Mesenchymal stem cell (in vitro differentiated cells and primary cell): Measurements from ENCODE around the gene IYD.
A peak's percentile ranks its signal among the peaks of the same experiment; 100 is the strongest.

Experiments used
- DNase-seq: peaks from one replicate; pipeline ENCODE4 v3.0.0-alpha.2; 2013
- H2AFZ ChIP-seq: one replicate; pipeline ENCODE4 v1.6.1; 2013; ENCODE audit warnings: low read depth, mild to moderate bottlenecking, control low read depth, inconsistent platforms, low read length, moderate library complexity
- H2AK5ac ChIP-seq: 2 replicates; pipeline ENCODE4 v1.6.1; 2013; ENCODE audit warnings: low read length, moderate library complexity, mild to moderate bottlenecking, inconsistent platforms; ENCODE audit not compliant: severe bottlenecking
- H2BK120ac ChIP-seq: one replicate; pipeline ENCODE4 v1.6.1; 2013; ENCODE audit warnings: low read depth, mild to moderate bottlenecking, inconsistent platforms, low read length, moderate library complexity
- H2BK12ac ChIP-seq, 2 experiments: one replicate each; pipeline ENCODE4 v1.6.1; 2013; ENCODE audit warnings: inconsistent platforms in 2 of 2, low read length in 2 of 2, mild to moderate bottlenecking in 2 of 2, moderate library complexity in 2 of 2, control low read depth in 1 of 2
- H2BK15ac ChIP-seq: one replicate; pipeline ENCODE4 v1.6.1; 2013; ENCODE audit warnings: mild to moderate bottlenecking, low read depth, inconsistent platforms; ENCODE audit not compliant: poor library complexity, severe bottlenecking
- H2BK5ac ChIP-seq: 2 replicates; pipeline ENCODE4 v1.6.1; 2013; ENCODE audit warnings: low read depth, mild to moderate bottlenecking, low read length, control low read depth, inconsistent platforms; ENCODE audit not compliant: poor library complexity, severe bottlenecking
- H3K14ac ChIP-seq, 2 experiments: one replicate each; pipeline ENCODE4 v1.6.1; 2013; ENCODE audit warnings: inconsistent platforms in 2 of 2, low read length in 2 of 2, control low read depth in 1 of 2, mild to moderate bottlenecking in 1 of 2, moderate library complexity in 1 of 2
- H3K18ac ChIP-seq, 2 experiments: one replicate each; pipeline ENCODE4 v1.6.1; 2013; ENCODE audit warnings: inconsistent platforms in 2 of 2, low read length in 2 of 2, control low read depth in 1 of 2, low read depth in 1 of 2, mild to moderate bottlenecking in 1 of 2
- H3K23ac ChIP-seq, 2 experiments: one replicate each; pipeline ENCODE4 v1.6.1; 2013; ENCODE audit warnings: inconsistent platforms in 2 of 2, low read length in 2 of 2, mild to moderate bottlenecking in 2 of 2, moderate library complexity in 2 of 2, control low read depth in 1 of 2
- H3K27ac ChIP-seq: 2 replicates; pipeline ENCODE4 v1.5.1; 2013; ENCODE audit warnings: mild to moderate bottlenecking, moderate library complexity, low read length, control low read depth, inconsistent platforms; ENCODE audit not compliant: poor library complexity, severe bottlenecking
- H3K27me3 ChIP-seq, 2 experiments: 2 replicates each; pipeline versions ENCODE4 v1.6.1 to v1.7.0; 2013; ENCODE audit warnings: low read length in 2 of 2, mild to moderate bottlenecking in 2 of 2, moderate library complexity in 2 of 2, control low read depth in 1 of 2, inconsistent platforms in 1 of 2; ENCODE audit not compliant: control insufficient read depth in 1 of 2, insufficient read depth in 1 of 2
- H3K36me3 ChIP-seq, 2 experiments: 2 replicates each; pipeline versions ENCODE4 v1.6.1 to v1.7.0; 2013; ENCODE audit warnings: low read length in 2 of 2, control low read depth in 1 of 2, inconsistent platforms in 1 of 2, low read depth in 1 of 2, mild to moderate bottlenecking in 1 of 2; ENCODE audit not compliant: insufficient read depth in 2 of 2, control insufficient read depth in 1 of 2
- H3K4ac ChIP-seq, 2 experiments: one replicate each; pipeline ENCODE4 v1.6.1; 2013; ENCODE audit warnings: inconsistent platforms in 2 of 2, low read length in 2 of 2, mild to moderate bottlenecking in 2 of 2, moderate library complexity in 2 of 2, control low read depth in 1 of 2, low read depth in 1 of 2
- H3K4me1 ChIP-seq: 2 replicates; pipeline ENCODE4 v1.6.1; 2013; ENCODE audit warnings: low read depth, low read length, control low read depth; ENCODE audit not compliant: control insufficient read depth, insufficient read depth
- H3K4me2 ChIP-seq: 2 replicates; pipeline ENCODE4 v1.6.1; 2013; ENCODE audit warnings: low read length, mild to moderate bottlenecking, inconsistent platforms; ENCODE audit not compliant: poor library complexity, severe bottlenecking
- H3K4me3 ChIP-seq, 2 experiments: 2 replicates each; pipeline versions ENCODE4 v1.5.1 to v1.7.0; 2013; ENCODE audit warnings: low read length in 2 of 2, mild to moderate bottlenecking in 2 of 2, control low read depth in 1 of 2, low read depth in 1 of 2; ENCODE audit not compliant: insufficient read depth in 1 of 2
- H3K79me1 ChIP-seq: replicated peaks from 2 replicates; pipeline ENCODE4 v1.6.1; 2013; ENCODE audit warnings: mild to moderate bottlenecking, control low read depth, low read length, inconsistent platforms; ENCODE audit not compliant: poor library complexity, severe bottlenecking
- H3K9ac ChIP-seq: 2 replicates; pipeline ENCODE4 v1.7.0; 2013; ENCODE audit warnings: mild to moderate bottlenecking, low read length, moderate library complexity
- H3K9me3 ChIP-seq: 2 replicates; pipeline ENCODE4 v1.7.0; 2013; ENCODE audit warnings: mild to moderate bottlenecking, low read length; ENCODE audit not compliant: control insufficient read depth
- H4K8ac ChIP-seq: one replicate; pipeline ENCODE4 v1.6.1; 2013; ENCODE audit warnings: inconsistent platforms, mild to moderate bottlenecking, low read length, moderate library complexity
- H4K91ac ChIP-seq: one replicate; pipeline ENCODE4 v1.6.1; 2013; ENCODE audit warnings: mild to moderate bottlenecking, low read length, inconsistent platforms
- WGBS: methylation state at CpG from one replicate; pipeline ENCODE4 v1.1.7; 2013; ENCODE audit warnings: mixed read lengths; 5-methylcytosine and 5-hydroxymethylcytosine counted together

The IYD gene

DNA sequence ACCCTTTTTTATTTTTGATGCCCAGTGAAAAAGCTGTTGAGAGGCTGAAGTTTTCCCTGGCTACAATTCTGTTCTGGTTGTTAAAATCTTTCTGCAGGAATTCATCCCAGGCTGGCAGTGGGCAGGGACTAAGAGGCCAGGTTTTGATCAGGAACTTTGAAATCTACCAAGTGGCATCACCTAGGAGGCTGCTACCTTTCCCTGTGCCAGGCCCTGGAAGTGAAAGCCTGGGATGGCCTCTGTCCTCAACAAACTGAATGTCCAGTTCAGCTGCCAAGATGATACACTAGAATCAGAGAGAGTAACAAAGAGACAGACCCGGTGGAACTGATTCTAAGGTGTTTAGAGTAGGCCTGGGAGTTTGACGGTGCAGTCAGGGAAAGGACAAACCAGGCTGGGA, 596 bp downstream of the IYD start:
- no peak overlapping the region for H2BK12ac ChIP-seq
- H4K8ac ChIP-seq: no peak overlapping the region
- H3K9me3 ChIP-seq: no peaks in the 10 kb centered on the region
- no peak overlapping the region for H3K4me2 ChIP-seq
- H3K36me3 ChIP-seq: no peaks in the 10 kb centered on the region
- H3K9ac ChIP-seq: no peak overlapping the region
- H3K4ac ChIP-seq: no peak overlapping the region
- no peak overlapping the region for H2BK5ac ChIP-seq
- H3K27ac ChIP-seq: no peak overlapping the region
- H3K27me3 ChIP-seq: peaks cover 0 to 56% of the 10 kb centered on the region in 2 experiments
- no peak for DNase-seq
- H3K14ac ChIP-seq: no peak overlapping the region
- H2AFZ ChIP-seq: no peak overlapping the region
- H2BK120ac ChIP-seq: no peak overlapping the region
- peaks cover 3% of the 10 kb centered on the region for H3K4me1 ChIP-seq
- no peak overlapping the region for H2AK5ac ChIP-seq
- H3K4me3 ChIP-seq: no peak overlapping the region
- no peak overlapping the region for H2BK15ac ChIP-seq
- H3K18ac ChIP-seq: no peak overlapping the region
- H3K23ac ChIP-seq: no peak overlapping the region
- H3K79me1 ChIP-seq: no peaks in the 10 kb centered on the region
- 79% methylated on average over 2 of the region's 2 CpGs for WGBS
- H4K91ac ChIP-seq: no peak overlapping the region

DNA sequence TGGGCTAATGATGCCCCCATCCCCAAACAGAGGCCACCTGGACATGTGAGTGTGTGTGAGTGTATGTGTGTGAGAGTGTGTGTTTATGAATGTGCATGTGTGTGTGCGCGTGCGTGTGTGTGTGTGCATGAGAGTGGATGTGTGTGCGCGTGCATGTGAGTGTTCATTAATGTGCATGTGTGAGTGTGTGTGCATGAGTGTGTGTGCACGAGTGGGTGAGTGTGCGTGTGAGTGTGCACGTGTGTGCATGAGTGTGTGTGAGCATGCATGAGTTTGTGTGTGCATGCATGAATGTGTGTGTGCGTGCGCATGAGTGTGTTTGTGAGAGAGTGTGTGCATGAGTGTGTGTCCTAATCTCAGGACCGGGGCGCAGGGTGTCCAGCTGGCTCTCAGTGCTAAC, 1.3 kb downstream of the IYD start:
- no peak overlapping the region for H3K4me2 ChIP-seq
- no peak overlapping the region for H3K4me3 ChIP-seq
- no peak for DNase-seq
- 89% methylated on average over 10 of the region's 12 CpGs for WGBS
- no peaks in the 10 kb centered on the region for H3K79me1 ChIP-seq
- no peak overlapping the region for H4K8ac ChIP-seq
- H2BK5ac ChIP-seq: no peak overlapping the region
- H2AK5ac ChIP-seq: no peak overlapping the region
- H3K36me3 ChIP-seq: no peaks in the 10 kb centered on the region
- H3K27ac ChIP-seq: no peak overlapping the region
- H3K18ac ChIP-seq: no peak overlapping the region
- H3K27me3 ChIP-seq: peaks cover 0 to 52% of the 10 kb centered on the region in 2 experiments
- no peak overlapping the region for H2BK120ac ChIP-seq
- H3K4me1 ChIP-seq: peaks cover 3% of the 10 kb centered on the region
- no peak overlapping the region for H3K23ac ChIP-seq
- H3K4ac ChIP-seq: no peak overlapping the region
- peak overlapping the region in 1 of 2 experiments; percentile 78 for H3K14ac ChIP-seq
- no peak overlapping the region for H2AFZ ChIP-seq
- H2BK12ac ChIP-seq: no peak overlapping the region
- H3K9ac ChIP-seq: no peak overlapping the region
- H3K9me3 ChIP-seq: no peaks in the 10 kb centered on the region
- no peak overlapping the region for H2BK15ac ChIP-seq
- no peak overlapping the region for H4K91ac ChIP-seq

DNA sequence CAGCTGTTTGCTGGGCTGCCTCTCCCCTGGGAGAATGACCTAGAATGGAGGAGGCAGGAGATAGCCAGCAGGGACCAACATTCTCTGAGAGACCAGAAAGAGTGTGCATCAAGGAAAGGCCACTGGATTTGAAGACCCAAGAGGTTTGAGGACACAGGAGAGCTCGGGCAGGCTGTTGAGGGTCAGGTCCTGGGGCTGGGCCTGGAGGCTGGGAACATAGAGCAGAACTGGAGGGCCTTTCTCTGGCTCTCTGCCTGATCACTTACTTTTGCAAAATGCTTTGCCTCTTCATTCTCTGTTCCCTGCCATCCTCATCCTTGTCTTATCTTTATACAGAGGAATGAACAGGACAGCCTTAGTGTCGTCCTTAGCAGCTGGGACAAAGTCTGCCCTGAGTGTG, 2.5 kb downstream of the IYD start:
- H4K91ac ChIP-seq: no peak overlapping the region
- H3K4me2 ChIP-seq: no peak overlapping the region
- H2BK5ac ChIP-seq: no peak overlapping the region
- H3K18ac ChIP-seq: no peak overlapping the region
- no peaks in the 10 kb centered on the region for H3K36me3 ChIP-seq
- H3K4me1 ChIP-seq: peaks cover 3% of the 10 kb centered on the region
- H4K8ac ChIP-seq: no peak overlapping the region
- no peak overlapping the region for H2BK120ac ChIP-seq
- H2BK12ac ChIP-seq: no peak overlapping the region
- WGBS: 50% methylated on average over 1 of the region's 2 CpGs
- no peak overlapping the region for H3K4me3 ChIP-seq
- no peak overlapping the region for H3K23ac ChIP-seq
- no peak overlapping the region for H3K9ac ChIP-seq
- peaks cover 7 to 60% of the 10 kb centered on the region in 2 experiments for H3K27me3 ChIP-seq
- no peak overlapping the region for H3K27ac ChIP-seq
- no peak overlapping the region for H2BK15ac ChIP-seq
- H3K4ac ChIP-seq: no peak overlapping the region
- no peak overlapping the region for H2AFZ ChIP-seq
- DNase-seq: no peak
- no peaks in the 10 kb centered on the region for H3K79me1 ChIP-seq
- H2AK5ac ChIP-seq: no peak overlapping the region
- H3K9me3 ChIP-seq: no peaks in the 10 kb centered on the region
- no peak overlapping the region for H3K14ac ChIP-seq

DNA sequence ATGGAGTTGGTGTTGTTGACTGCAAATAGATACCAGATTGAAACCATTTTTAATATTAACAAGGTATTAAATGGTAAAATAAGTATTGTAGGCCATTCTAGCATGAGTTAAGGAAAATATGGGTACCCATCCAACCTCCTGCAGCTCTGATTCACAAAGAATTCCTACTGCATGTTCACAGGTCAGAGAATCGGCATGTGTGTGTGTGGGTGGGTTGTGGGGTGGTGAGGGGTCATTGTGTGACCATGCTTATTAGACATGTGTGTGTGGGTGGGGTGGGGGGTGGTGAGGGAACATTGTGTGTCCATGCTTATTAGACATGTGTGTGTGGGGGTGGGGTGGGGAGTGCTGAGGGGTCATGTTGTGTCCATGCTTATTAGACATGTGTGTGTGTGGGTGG, 3.2 kb downstream of the IYD start:
- no peak overlapping the region for H2AK5ac ChIP-seq
- peaks cover 3% of the 10 kb centered on the region for H3K4me1 ChIP-seq
- H3K79me1 ChIP-seq: no peaks in the 10 kb centered on the region
- H3K14ac ChIP-seq: no peak overlapping the region
- 84% methylated on average over 1 of the region's 1 CpG for WGBS
- no peak overlapping the region for H3K4me3 ChIP-seq
- H3K36me3 ChIP-seq: no peaks in the 10 kb centered on the region
- no peak overlapping the region for H2BK5ac ChIP-seq
- H4K8ac ChIP-seq: no peak overlapping the region
- H2AFZ ChIP-seq: no peak overlapping the region
- no peak overlapping the region for H3K18ac ChIP-seq
- H3K4ac ChIP-seq: no peak overlapping the region
- H3K27ac ChIP-seq: no peak overlapping the region
- H2BK12ac ChIP-seq: no peak overlapping the region
- no peak overlapping the region for H3K4me2 ChIP-seq
- no peak overlapping the region for H3K9ac ChIP-seq
- no peak for DNase-seq
- no peak overlapping the region for H3K23ac ChIP-seq
- H3K27me3 ChIP-seq: peaks cover 7 to 58% of the 10 kb centered on the region in 2 experiments
- no peaks in the 10 kb centered on the region for H3K9me3 ChIP-seq
- no peak overlapping the region for H4K91ac ChIP-seq
- no peak overlapping the region for H2BK15ac ChIP-seq
- no peak overlapping the region for H2BK120ac ChIP-seq
